Osteoblast (primary cell): ENCODE measurements around the gene GPR65. TPM values are rescaled to one million over a fixed set of nuclear protein-coding genes. Genes with fewer than 3 reads are reported as not detected.

Source experiments
- DNase-seq: peaks from one replicate; pipeline ENCODE4 v3.0.0; 2011; ENCODE audit warnings: low spot score, mixed read lengths; ENCODE audit not compliant: insufficient read length; ENCODE audit errors: missing footprints
- H2AFZ ChIP-seq: 2 replicates; pipeline ENCODE4 v1.6.0; 2011; ENCODE audit warnings: mild to moderate bottlenecking, low read length
- H3K27ac ChIP-seq: 2 replicates; pipeline ENCODE4 v1.5.1; 2011; ENCODE audit warnings: mild to moderate bottlenecking, low read depth, low read length, moderate library complexity
- H3K27me3 ChIP-seq: 2 replicates; pipeline ENCODE4 v1.6.0; 2012; ENCODE audit warnings: mild to moderate bottlenecking, control low read depth, inconsistent platforms, low read length, moderate library complexity; ENCODE audit not compliant: insufficient read depth
- H3K36me3 ChIP-seq: 2 replicates; pipeline ENCODE4 v1.5.1; 2011; ENCODE audit warnings: mild to moderate bottlenecking, low read length, control low read depth, moderate library complexity; ENCODE audit not compliant: insufficient read depth
- H3K4me1 ChIP-seq: 2 replicates; pipeline ENCODE4 v1.5.1; 2011; ENCODE audit warnings: mild to moderate bottlenecking, low read length, control low read depth, moderate library complexity; ENCODE audit not compliant: insufficient read depth
- H3K4me2 ChIP-seq: 2 replicates; pipeline ENCODE4 v1.6.0; 2011; ENCODE audit warnings: mild to moderate bottlenecking, low read length; ENCODE audit not compliant: insufficient read depth
- H3K4me3 ChIP-seq: fragments of 200-600 bp; sonication (generic); 3 replicates; pipeline ENCODE4 v1.5.1; 2012; ENCODE audit warnings: mild to moderate bottlenecking, low read length, inconsistent platforms; ENCODE audit not compliant: insufficient read depth
- H3K79me2 ChIP-seq: 2 replicates; pipeline ENCODE4 v1.6.0; 2012; ENCODE audit warnings: mild to moderate bottlenecking, low read length, control low read depth, inconsistent platforms; ENCODE audit not compliant: insufficient read depth
- H3K9me3 ChIP-seq: 2 replicates; pipeline ENCODE4 v1.5.1; 2011; ENCODE audit warnings: low read depth, low read length, control low read depth
- H4K20me1 ChIP-seq: 2 replicates; pipeline ENCODE4 v1.6.0; 2012; ENCODE audit warnings: mild to moderate bottlenecking, low read length, control low read depth; ENCODE audit not compliant: insufficient read depth
- CTCF ChIP-seq: IDR thresholded peaks from 2 replicates; pipeline ENCODE4 v1.5.1; 2011; ENCODE audit warnings: mild to moderate bottlenecking, low read depth, low read length, moderate library complexity; ENCODE audit errors: extremely low read depth
- total RNA-seq: library from RNA; depleted of rRNA; stranded (reverse); fragments of >200 nt; gene quantifications from 2 replicates; pipeline ENCODE4 v1.2.3, GENCODE V29; 2012

The GPR65 gene
- total RNA-seq, 1 donor, result under 0.01 TPM

GRCh38 chr14:88007608-88008007, 2.7 kb downstream of the GPR65 start:
- Histone ChIP-seq H3K27me3 (no peaks in the 10 kb centered on the region), H3K27ac (no peak overlapping the region), H3K4me2 (no peak overlapping the region), H3K9me3 (no peaks in the 10 kb centered on the region), H2AFZ (no peak overlapping the region), H3K4me3 (no peak overlapping the region), H3K36me3 (no peaks in the 10 kb centered on the region), H4K20me1 (no peaks in the 10 kb centered on the region), H3K4me1 (no peaks in the 10 kb centered on the region), H3K79me2 (no peaks in the 10 kb centered on the region)
- TF ChIP-seq CTCF, result no peak
- no peak for DNase-seq

GRCh38 chr14:88008039-88008742, 3.3 kb downstream of the GPR65 start:
- Histone ChIP-seq H2AFZ (no peak overlapping the region), H4K20me1 (no peaks in the 10 kb centered on the region), H3K36me3 (no peaks in the 10 kb centered on the region), H3K27ac (no peak overlapping the region), H3K79me2 (no peaks in the 10 kb centered on the region), H3K4me2 (no peak overlapping the region), H3K4me3 (no peak overlapping the region), H3K4me1 (no peaks in the 10 kb centered on the region), H3K27me3 (no peaks in the 10 kb centered on the region), H3K9me3 (no peaks in the 10 kb centered on the region)
- TF ChIP-seq CTCF, result no peak
- DNase-seq, result no peak

GRCh38 chr14:88009486-88009885, 4.6 kb downstream of the GPR65 start:
- no peak for DNase-seq
- Histone ChIP-seq H3K4me3 (no peak overlapping the region), H4K20me1 (no peaks in the 10 kb centered on the region), H3K36me3 (no peaks in the 10 kb centered on the region), H3K4me1 (no peaks in the 10 kb centered on the region), H3K9me3 (no peaks in the 10 kb centered on the region), H2AFZ (no peak overlapping the region), H3K79me2 (no peaks in the 10 kb centered on the region), H3K4me2 (no peak overlapping the region), H3K27ac (no peak overlapping the region), H3K27me3 (no peaks in the 10 kb centered on the region)
- TF ChIP-seq CTCF, result no peak

GRCh38 chr14:88010331-88010730, 5.4 kb downstream of the GPR65 start:
- no peaks in the 10 kb centered on the region for H3K4me1 ChIP-seq
- H3K27ac ChIP-seq, result no peak overlapping the region
- TF ChIP-seq CTCF, result no peak
- H3K4me3 ChIP-seq, result no peak overlapping the region
- H3K27me3 ChIP-seq, result no peaks in the 10 kb centered on the region
- no peak overlapping the region for H2AFZ ChIP-seq
- H3K79me2 ChIP-seq, result no peaks in the 10 kb centered on the region
- no peaks in the 10 kb centered on the region for H3K9me3 ChIP-seq
- no peaks in the 10 kb centered on the region for H3K36me3 ChIP-seq
- H4K20me1 ChIP-seq, result no peaks in the 10 kb centered on the region
- no peak overlapping the region for H3K4me2 ChIP-seq
- DNase-seq, result no peak
